VCaP (cell line): Measurements from ENCODE around the gene PHYHD1.

Experiments
- H3K27ac ChIP-seq: fragments of 450-650 bp; 2 replicates; pipeline ENCODE4 v1.5.1; 2017
- CTCF ChIP-seq: fragments of 450-650 bp; conservative IDR thresholded peaks from 2 replicates; pipeline ENCODE4 v1.5.1; 2017; ENCODE audit warnings: mild to moderate bottlenecking, moderate library complexity

Gene PHYHD1

DNA sequence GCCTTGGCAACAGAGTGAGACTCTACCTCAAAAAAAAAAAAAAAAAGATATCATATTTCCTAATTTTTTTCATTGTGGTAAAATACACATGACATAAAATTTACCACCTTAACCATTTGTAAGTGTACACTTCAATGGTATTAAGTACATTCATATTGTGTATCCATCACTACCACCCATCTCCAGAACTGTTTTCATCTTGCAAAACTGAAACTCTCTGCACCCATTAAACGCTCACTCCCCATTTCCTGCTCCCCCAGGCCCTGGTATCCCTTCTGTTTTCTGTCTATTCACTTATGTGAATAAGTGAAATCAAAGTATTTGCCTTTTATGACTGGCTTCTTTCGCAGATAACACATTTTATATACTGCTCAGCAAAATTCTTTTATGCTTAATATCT lies 26.0 kb upstream of the PHYHD1 start:
- no peak for TF ChIP-seq CTCF

DNA sequence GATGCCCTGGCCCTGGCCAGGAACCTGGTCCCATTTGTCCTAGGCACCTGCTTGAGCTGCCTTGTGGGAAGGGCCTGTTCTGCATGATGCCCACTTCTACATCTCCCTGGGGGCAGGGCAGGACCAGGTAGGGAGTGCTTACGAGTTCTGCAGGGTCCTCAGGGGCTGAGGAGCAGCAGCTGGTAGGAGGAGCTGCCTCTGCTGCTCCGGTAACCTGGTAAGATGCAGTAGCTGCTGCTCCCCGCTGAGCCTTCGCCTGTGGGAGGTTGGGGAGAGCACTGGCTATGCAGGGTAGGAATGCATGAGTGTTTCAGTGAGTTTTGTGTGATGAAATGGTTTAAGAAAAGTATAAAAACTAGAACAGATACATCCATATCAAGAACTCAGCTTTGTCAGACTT lies 25.2 kb upstream of the PHYHD1 start:
- H3K27ac ChIP-seq = no peak overlapping the region
- TF ChIP-seq CTCF = no peak

More for the DNA sequence above, 26.0 kb upstream of the PHYHD1 start:
- no peak overlapping the region for H3K27ac ChIP-seq

- no peak overlapping the region for H3K27ac ChIP-seq
- no peak for TF ChIP-seq CTCF
Measured at GRCh38 chr9:128898382-128898781, 22.4 kb upstream of the PHYHD1 start.

GRCh38 chr9:128898845-128899565 lies 21.8 kb upstream of the PHYHD1 start:
- no peak overlapping the region for H3K27ac ChIP-seq
- no peak for TF ChIP-seq CTCF

- no peak for TF ChIP-seq CTCF
- H3K27ac ChIP-seq = no peak overlapping the region
Measured at GRCh38 chr9:128899566-128900322, 21.0 kb upstream of the PHYHD1 start.

DNA sequence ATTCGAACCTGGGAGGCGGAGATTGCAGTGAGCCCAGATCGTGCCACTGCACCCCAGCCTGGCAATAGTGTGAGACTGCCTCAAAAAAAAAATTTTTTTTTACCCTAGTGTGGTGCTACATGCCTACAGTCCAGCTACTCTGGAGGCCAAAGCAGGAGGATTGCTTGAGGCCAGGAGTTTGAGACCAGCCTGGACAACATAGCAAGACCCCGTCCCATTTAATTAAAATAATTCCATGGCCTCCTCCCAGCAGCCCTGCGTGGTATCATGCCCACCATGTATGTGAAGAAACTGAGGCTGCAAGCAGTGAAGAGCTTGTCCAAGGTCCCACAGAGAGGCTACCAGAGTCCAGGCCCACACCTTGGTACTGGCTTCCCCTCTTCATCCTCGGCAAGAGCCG lies 19.4 kb upstream of the PHYHD1 start:
- H3K27ac ChIP-seq = no peak overlapping the region

GRCh38 chr9:128901822-128902221 lies 19.0 kb upstream of the PHYHD1 start:
- TF ChIP-seq CTCF = no peak
- no peak overlapping the region for H3K27ac ChIP-seq

More for the DNA sequence above, 19.4 kb upstream of the PHYHD1 start:
- TF ChIP-seq CTCF = no peak
